ENCODE data around the gene ANO3.
"Not testable (repeated sequence)": the region's sequence is repeated elsewhere in the genome, so short reads cannot be mapped to it uniquely, and the experiment has no call there.

Gene ANO3

GRCh38 chr11:26587073-26587472 is 255.1 kb downstream of the ANO3 start:
- DNase-seq (ENCODE audit: low read depth in 2 of 2), result no peak
- H3K4me3 ChIP-seq (replicated peaks in 1 of 2; ENCODE audit: low read depth in 2 of 2, low read length in 2 of 2), result no peak overlapping the region
- TF ChIP-seq CTCF (IDR thresholded peaks at IDR 0.05; ENCODE audit: low read depth, low read length), result no peak

GRCh38 chr11:26593691-26594090 is 261.8 kb downstream of the ANO3 start:
- DNase-seq (ENCODE audit: low read depth in 2 of 2), result no peak
- H3K4me3 ChIP-seq (replicated peaks in 1 of 2; ENCODE audit: low read depth in 2 of 2, low read length in 2 of 2), result no peak overlapping the region
- no peak for TF ChIP-seq CTCF (IDR thresholded peaks at IDR 0.05; ENCODE audit: low read depth, low read length)

- H3K4me3 ChIP-seq (replicated peaks in 1 of 2; ENCODE audit: low read depth in 2 of 2, low read length in 2 of 2); DNase-seq (ENCODE audit: low read depth in 2 of 2): not testable (repeated sequence)
Observed at GRCh38 chr11:26595207-26595865, 263.4 kb downstream of the ANO3 start.

GRCh38 chr11:26597049-26597689 is 265.2 kb downstream of the ANO3 start:
- not testable (repeated sequence) for DNase-seq (ENCODE audit: low read depth in 2 of 2); H3K4me3 ChIP-seq (replicated peaks in 1 of 2; ENCODE audit: low read depth in 2 of 2, low read length in 2 of 2)

GRCh38 chr11:26597899-26598298 is 266.0 kb downstream of the ANO3 start:
- DNase-seq (ENCODE audit: low read depth in 2 of 2), result no peak
- no peak for TF ChIP-seq CTCF (IDR thresholded peaks at IDR 0.05; ENCODE audit: low read depth, low read length)
- H3K4me3 ChIP-seq (replicated peaks in 1 of 2; ENCODE audit: low read depth in 2 of 2, low read length in 2 of 2), result no peak overlapping the region

- DNase-seq (ENCODE audit: low read depth in 2 of 2), result peak; percentile 67 to 95
- TF ChIP-seq CTCF (IDR thresholded peaks at IDR 0.05; ENCODE audit: low read depth, low read length), result no peak
- no peak overlapping the region for H3K4me3 ChIP-seq (replicated peaks in 1 of 2; ENCODE audit: low read depth in 2 of 2, low read length in 2 of 2)
Observed at GRCh38 chr11:26599425-26599824, 267.5 kb downstream of the ANO3 start.

- TF ChIP-seq CTCF (IDR thresholded peaks at IDR 0.05; ENCODE audit: low read depth, low read length), result no peak
- DNase-seq (ENCODE audit: low read depth in 2 of 2), result no peak
- H3K4me3 ChIP-seq (replicated peaks in 1 of 2; ENCODE audit: low read depth in 2 of 2, low read length in 2 of 2), result no peak overlapping the region
Observed at GRCh38 chr11:26599876-26600434, 268.0 kb downstream of the ANO3 start.
